Parathyroid adenoma (tissue), 2 donors: ENCODE data around the gene SLC9A9.

Source experiments
- H2AFZ ChIP-seq: fragments of 300-600 bp; sonication (generic); one replicate; pipeline ENCODE4 v1.7.0; 2017; ENCODE audit warnings: antibody characterized with exemption, mild to moderate bottlenecking
- H3K27ac ChIP-seq: fragments of 300-600 bp; sonication (generic); one replicate; pipeline ENCODE4 v1.7.0; 2017
- H3K27me3 ChIP-seq: fragments of 300-600 bp; sonication (generic); one replicate; pipeline ENCODE4 v1.7.0; 2017; ENCODE audit warnings: low read length; ENCODE audit not compliant: control insufficient read depth, insufficient read depth
- H3K36me3 ChIP-seq: fragments of 300-600 bp; sonication (generic); one replicate; pipeline ENCODE4 v1.7.0; 2017; ENCODE audit warnings: low read length; ENCODE audit not compliant: control insufficient read depth, insufficient read depth
- H3K4me1 ChIP-seq: fragments of 300-600 bp; sonication (generic); one replicate; pipeline ENCODE4 v1.7.0; 2017; ENCODE audit warnings: control low read depth
- H3K4me2 ChIP-seq: fragments of 300-600 bp; sonication (generic); one replicate; pipeline ENCODE4 v1.7.0; 2017; ENCODE audit warnings: low read length
- H3K4me3 ChIP-seq: fragments of 300-600 bp; sonication (generic); one replicate; pipeline ENCODE4 v1.7.0; 2017; ENCODE audit warnings: low read depth, low read length
- H3K79me2 ChIP-seq: fragments of 300-600 bp; sonication (generic); one replicate; pipeline ENCODE4 v1.7.0; 2017; ENCODE audit warnings: control low read depth
- H3K9ac ChIP-seq: fragments of 300-600 bp; sonication (generic); one replicate; pipeline ENCODE4 v1.7.0; 2017; ENCODE audit warnings: mild to moderate bottlenecking
- H3K9me3 ChIP-seq: fragments of 300-600 bp; sonication (generic); one replicate; pipeline ENCODE4 v1.7.0; 2017; ENCODE audit warnings: low read length; ENCODE audit not compliant: control insufficient read depth
- TF ChIP-seq, protein P1 (sequence below): fragments of 300-600 bp; sonication (generic); IDR thresholded peaks from one replicate; pipeline ENCODE4 v1.7.0; 2017; ENCODE audit warnings: antibody characterized with exemption, mild to moderate bottlenecking
- donor health status: primary hyperparathyroidism.

SLC9A9 gene

DNA sequence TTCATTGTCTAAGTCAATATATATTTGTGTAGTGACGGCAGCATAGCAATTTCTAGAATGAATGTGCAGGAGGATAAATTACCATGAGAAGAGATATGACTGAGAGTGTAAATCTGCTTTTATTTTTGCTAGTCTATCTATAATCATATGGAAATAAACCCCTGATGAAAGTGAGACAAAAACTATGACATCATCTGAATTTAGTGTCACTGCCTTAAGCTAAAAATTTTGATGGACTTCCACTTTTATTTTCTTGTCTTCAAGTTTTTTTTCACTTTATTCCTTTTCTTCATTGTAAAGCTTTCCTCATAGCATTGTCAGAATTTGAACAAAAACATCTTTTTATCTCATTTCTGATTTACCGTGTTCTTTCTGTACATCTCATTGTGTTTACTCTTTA, 486.7 kb downstream of the SLC9A9 start:
- Histone ChIP-seq H3K4me3 (no peak overlapping the region), H3K79me2 (no peaks in the 10 kb centered on the region), H3K4me1 (no peaks in the 10 kb centered on the region), H2AFZ (no peak overlapping the region), H3K27me3 (no peaks in the 10 kb centered on the region), H3K9ac (no peak overlapping the region), H3K36me3 (no peaks in the 10 kb centered on the region), H3K27ac (no peak overlapping the region), H3K9me3 (no peaks in the 10 kb centered on the region), H3K4me2 (no peak overlapping the region)
- TF ChIP-seq, protein P1, sequence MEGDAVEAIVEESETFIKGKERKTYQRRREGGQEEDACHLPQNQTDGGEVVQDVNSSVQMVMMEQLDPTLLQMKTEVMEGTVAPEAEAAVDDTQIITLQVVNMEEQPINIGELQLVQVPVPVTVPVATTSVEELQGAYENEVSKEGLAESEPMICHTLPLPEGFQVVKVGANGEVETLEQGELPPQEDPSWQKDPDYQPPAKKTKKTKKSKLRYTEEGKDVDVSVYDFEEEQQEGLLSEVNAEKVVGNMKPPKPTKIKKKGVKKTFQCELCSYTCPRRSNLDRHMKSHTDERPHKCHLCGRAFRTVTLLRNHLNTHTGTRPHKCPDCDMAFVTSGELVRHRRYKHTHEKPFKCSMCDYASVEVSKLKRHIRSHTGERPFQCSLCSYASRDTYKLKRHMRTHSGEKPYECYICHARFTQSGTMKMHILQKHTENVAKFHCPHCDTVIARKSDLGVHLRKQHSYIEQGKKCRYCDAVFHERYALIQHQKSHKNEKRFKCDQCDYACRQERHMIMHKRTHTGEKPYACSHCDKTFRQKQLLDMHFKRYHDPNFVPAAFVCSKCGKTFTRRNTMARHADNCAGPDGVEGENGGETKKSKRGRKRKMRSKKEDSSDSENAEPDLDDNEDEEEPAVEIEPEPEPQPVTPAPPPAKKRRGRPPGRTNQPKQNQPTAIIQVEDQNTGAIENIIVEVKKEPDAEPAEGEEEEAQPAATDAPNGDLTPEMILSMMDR: no peak

- Histone ChIP-seq H3K79me2 (no peaks in the 10 kb centered on the region), H3K4me2 (no peak overlapping the region), H3K9me3 (no peaks in the 10 kb centered on the region), H3K27ac (no peak overlapping the region), H3K9ac (no peak overlapping the region), H3K27me3 (no peaks in the 10 kb centered on the region), H3K4me3 (no peak overlapping the region), H2AFZ (no peak overlapping the region), H3K4me1 (no peaks in the 10 kb centered on the region), H3K36me3 (no peaks in the 10 kb centered on the region)
- TF ChIP-seq, protein P1: no peak
Observed at GRCh38 chr3:143360244-143360643, 488.0 kb downstream of the SLC9A9 start.

DNA sequence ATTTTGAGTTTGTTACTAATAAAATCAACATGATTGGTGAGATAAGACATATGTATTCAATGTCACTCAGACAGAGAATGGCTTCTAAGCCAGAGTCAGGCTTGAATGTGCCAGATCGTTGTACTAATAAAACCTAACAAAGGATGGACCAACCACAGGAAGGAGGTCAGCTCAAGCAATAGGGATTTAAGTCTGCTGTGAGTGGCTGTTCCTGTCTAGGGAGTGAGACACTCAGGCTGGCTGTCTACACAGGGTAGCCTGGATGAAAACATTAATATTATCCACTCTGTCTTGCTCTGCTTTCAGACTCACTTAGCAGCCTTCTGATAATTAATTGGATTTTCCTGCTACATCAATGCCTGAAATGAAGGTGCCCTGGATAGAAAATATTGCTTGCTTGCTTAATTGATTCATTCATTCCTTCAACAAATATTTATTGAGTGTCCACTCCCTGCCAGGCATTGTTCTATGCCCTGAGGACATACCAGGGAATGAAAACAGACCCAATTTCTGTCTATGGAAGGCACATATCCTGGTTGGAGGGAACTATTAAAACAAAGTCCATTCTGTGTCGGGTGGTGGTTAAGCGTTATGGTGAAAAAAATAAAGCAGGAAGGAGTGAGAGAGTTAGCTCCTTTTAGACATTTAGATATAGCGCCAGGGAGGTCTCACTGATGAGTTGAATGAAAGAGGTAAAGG, 489.3 kb downstream of the SLC9A9 start:
- Histone ChIP-seq H3K79me2 (no peaks in the 10 kb centered on the region), H2AFZ (no peak overlapping the region), H3K27ac (no peak overlapping the region)

GRCh38 chr3:143358155-143358792, 490.0 kb downstream of the SLC9A9 start:
- TF ChIP-seq, protein P1: no peak

More for the DNA sequence above, 489.3 kb downstream of the SLC9A9 start:
- Histone ChIP-seq H3K4me3 (no peak overlapping the region), H3K36me3 (no peaks in the 10 kb centered on the region), H3K9me3 (no peaks in the 10 kb centered on the region), H3K27me3 (no peaks in the 10 kb centered on the region), H3K4me2 (no peak overlapping the region), H3K4me1 (no peaks in the 10 kb centered on the region), H3K9ac (no peak overlapping the region)
- TF ChIP-seq, protein P1: no peak

More at GRCh38 chr3:143358155-143358792, 490.0 kb downstream of the SLC9A9 start:
- Histone ChIP-seq H3K9me3 (no peaks in the 10 kb centered on the region), H3K4me2 (no peak overlapping the region), H3K27ac (no peak overlapping the region), H3K4me1 (no peaks in the 10 kb centered on the region), H3K4me3 (no peak overlapping the region), H3K27me3 (no peaks in the 10 kb centered on the region), H2AFZ (no peak overlapping the region), H3K79me2 (no peaks in the 10 kb centered on the region), H3K36me3 (no peaks in the 10 kb centered on the region), H3K9ac (no peak overlapping the region)
